ENCODE results near the gene RNF19B.
"Not testable (repeated sequence)": the region's sequence is repeated elsewhere in the genome, so short reads cannot be mapped to it uniquely, and the experiment has no call there.

RNF19B gene

DNA sequence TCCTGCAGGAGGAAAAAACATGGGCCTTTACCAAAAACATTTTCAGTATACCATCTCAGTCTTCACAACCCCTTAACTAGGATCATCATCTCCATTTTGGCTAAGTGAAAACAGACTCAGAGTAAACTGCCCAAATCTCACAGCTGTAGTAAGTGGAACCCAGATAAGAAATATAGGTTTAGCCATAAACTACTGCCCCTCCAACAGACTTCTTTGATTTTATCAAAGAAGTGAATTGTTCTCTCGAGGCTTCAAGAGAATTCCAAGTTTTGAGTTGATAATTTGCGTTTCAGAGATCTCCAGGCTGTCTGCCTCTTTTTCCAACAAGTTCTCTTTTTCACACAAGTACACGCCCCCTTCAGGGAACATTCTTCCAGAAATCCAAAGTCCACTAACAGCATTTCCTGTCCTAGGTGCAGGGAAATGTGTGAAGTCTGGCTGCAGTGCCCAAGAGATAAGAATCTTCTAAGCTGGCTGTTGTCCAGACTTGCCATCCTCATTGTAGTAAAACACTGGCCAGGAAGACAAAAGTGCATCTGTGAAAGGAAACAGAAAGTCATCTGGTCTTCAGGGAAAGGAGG, 30.8 kb downstream of the RNF19B start:
- DNase-seq: no peak

DNA sequence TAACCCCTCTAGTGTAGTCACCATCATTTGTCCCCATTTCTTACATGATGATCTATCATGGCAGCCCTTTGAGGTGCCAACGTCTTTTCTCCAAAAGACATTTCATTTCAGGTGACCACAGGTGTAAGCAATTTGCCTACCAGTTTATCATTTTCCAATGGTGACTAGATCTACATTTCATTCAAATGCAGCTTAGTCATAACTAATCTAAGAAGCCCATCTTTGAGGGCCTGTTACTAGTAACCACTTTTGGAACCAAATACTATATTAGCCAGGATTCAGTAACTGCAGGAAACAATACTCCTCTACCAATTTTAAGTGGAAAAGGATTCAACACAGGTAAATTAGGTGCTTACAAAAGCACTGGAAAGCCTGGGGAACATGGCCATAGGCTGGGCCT, 32.8 kb downstream of the RNF19B start:
- no peak for DNase-seq

DNA sequence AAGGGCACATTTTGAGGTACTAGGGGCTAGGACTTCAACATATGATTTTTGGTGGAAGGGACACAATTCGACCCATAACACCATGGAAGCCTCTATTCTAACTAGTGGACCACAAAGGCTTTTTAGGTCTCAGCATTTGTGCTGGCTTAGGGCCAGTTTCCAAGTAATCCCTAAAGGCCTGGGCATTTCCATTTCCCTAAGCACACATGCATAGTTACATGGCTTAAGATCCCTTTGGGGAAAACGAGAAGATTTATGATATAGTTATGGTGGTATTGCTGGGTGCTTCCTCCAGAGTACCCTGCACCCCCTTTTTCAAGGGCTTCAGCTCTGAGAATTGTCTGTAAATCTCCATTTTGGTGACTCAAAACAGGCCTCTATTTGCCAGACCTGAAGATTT, 35.2 kb downstream of the RNF19B start:
- DNase-seq: no peak

DNA sequence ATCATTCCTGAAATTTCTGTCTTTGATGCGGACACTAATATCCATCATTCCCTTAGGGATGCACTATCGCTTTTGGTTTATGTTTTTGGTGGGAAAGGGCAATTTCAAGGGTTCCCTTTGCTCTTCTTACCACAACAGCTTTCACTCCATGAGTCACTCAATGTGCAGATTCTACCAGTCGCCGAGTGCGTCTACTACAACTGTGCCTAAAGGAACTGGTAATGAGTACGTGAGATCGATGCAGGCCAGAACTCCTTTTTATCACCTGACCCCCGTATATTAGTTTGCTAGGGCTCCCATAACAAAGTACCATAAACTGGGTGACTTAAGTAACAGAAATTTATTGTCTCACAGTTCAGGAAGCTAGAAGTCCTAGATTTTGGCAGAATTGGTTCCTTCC, 35.9 kb downstream of the RNF19B start:
- DNase-seq: no peak

DNA sequence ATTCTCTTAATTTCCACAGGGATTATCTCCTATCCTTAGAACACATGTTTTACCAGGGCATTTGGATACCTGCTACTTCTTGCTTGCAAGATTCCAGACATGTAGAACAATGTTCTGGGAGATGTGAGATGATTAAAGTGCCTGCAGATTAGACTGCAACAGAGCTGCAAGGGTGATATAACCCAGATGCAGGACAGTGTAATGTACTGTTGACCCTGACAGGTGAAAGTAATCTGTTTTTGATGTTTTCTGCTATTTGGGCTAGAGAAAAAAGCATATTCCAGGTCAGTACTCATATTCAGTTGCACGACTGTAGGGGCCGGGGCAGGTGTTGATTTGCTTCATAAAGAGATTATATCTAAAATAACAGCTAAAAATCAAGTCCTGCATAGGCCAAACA, 36.3 kb downstream of the RNF19B start:
- no peak for DNase-seq

DNA sequence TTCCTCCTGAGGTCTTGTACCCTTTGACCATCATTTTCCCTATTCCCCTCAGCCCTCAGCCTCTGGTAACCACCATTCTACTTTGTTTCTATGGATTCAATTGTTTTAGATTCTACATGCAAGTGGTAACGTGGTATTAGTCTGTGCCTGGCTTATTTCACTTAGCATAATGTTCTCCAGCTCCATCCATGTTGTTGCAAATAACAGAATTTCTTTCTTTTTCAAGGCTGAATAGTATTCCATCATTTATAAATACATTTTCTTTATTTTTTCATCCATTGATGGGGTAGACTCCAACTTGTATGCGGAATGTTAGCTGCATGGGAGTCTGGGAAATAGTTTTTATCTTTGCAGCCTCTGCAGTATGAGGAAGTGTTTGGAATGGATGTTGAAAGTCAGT, 37.2 kb downstream of the RNF19B start:
- no peak for DNase-seq

DNA sequence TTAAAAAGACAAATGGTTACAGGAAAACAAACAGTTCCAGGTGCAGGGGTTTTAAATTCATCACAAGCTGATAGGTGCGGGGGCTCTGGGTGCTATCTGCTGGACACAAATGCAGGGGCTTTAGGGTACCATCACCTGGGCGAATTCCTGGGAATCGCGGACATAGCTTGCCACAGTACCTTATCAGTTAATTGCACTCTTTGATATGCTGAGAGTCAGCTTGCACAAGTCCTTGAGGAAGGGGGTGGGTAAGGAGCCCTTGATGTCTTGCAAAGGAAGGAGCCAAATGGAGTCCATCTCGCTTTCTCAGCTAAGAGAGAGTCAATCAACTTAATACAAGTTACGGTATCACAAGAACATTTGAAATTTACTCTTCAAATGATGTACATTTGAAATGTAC, 38.0 kb downstream of the RNF19B start:
- no peak for DNase-seq

DNA sequence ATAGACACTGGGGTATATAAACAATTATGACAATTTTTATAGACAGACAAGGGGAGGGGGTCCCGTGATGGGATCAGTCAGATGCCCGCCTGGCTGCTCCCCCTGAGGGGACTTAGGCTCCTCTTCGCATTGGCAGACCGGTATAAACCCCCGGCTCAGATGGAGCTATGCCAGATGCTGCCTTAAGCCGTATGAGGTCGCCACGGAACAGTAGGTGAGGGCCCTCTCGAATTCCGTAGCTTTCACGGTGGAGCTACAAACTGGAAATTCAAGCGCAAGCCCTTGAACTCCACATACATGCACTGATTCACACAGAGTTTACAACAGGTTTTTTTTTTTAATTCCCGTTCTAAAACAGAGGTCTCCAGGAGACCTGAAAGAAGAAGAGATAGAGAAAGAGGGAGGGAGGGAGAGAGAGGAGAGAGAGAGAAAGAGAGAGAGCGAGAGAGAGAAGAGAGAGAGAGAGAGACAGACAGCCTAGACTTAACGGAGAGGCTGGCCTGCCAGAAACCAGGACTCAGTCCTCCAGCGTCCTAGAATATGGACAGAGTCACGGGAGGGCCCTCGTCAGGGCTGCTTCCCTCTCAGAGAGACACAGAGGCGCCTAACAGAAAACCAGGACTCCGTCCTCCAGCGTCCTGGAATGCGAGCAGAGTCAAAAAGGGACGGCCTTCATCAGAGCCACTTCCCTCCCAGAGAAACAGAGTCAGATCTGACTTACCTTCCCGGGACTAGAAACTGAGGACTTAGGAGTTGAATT, 39.0 kb downstream of the RNF19B start:
- no peak for DNase-seq

DNA sequence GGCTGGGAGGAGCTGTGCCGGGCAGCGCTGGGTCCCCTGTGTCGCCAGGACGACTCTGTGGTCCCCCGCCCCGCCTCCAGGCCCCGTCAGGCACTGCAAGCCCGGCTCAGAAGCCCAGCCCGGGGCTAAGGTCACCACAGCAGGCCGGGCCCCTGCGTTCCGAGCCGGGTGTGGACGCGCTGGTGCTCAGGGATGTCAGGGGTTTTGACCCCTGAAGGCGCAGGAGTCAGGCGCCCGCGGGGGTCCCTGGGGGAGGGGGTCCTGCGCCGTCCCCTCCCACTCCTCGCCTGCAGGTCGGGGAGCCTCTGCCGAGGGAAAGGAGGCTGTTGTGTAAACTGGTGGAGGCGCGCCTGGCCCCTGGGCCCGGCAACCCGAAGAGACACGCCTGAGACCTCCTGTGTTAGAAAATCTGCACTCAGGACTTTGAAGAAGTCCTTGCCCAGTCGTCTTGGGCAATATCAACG, 39.7 kb downstream of the RNF19B start:
- peak in 2 of 56 donors; percentile 7 to 24 for DNase-seq

DNA sequence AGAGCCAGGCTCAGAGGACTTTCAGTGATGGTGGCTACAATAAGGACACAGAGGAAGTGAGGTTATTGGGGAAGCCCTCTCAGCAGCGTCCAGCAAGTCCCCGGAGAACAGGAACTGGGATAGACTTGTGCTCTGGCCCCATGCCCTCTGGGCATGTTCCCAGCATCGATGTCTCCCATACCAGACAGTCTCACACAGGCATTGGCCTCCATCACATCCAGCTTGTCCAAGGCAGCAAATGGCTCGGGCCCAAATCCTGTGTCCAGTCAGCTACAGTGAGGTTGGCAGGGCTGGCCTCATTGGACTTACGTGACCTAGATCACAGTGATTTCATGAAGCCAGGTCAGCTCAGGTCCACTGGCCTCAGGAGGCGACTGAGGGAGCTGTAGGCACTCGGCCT, 43.8 kb downstream of the RNF19B start:
- peak in 2 of 56 donors; percentile 18 to 23 for DNase-seq

DNA sequence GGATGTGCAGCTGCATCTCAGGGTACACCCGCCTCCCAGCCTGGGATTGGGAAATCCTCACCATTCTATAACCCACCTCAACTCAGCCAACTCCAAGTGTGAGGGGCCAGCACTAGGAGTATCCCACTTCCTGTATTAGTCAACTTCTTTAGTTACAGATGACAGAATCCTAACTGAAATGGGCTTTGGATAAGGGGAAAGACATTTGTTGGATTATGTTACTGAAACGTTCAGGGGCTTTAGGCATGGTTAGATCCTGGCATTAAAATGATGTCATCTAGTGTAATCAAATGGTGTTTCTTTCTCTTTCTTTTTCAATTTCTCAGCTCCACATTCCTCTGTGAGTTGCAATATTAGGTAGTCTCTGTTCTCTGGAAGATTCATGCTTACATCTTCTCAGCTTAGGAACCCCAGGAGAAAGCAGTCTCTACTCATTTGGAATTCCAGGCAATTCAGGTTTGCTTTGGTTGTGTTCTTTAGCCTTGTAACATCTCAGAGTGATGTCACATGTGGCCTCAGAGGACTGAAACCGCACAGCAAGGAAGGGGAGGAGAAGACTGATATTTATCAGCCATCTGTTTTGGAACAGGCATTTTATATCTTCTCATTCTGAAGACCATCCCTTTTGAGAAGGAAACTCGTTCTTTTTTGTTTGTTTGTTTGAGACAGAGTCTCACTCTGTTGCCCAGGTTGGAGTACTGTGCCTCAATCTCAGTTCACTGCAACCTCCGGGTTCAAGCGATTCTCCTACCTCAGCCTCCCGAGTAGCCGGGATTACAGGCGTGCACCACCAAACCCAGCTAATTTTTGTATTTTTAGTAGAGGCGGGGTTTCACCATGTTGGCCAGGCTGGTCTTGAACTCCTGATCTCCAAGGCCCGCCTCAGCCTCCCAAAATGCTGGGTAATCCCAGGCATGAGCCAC, 44.5 kb downstream of the RNF19B start:
- DNase-seq: no peak

DNA sequence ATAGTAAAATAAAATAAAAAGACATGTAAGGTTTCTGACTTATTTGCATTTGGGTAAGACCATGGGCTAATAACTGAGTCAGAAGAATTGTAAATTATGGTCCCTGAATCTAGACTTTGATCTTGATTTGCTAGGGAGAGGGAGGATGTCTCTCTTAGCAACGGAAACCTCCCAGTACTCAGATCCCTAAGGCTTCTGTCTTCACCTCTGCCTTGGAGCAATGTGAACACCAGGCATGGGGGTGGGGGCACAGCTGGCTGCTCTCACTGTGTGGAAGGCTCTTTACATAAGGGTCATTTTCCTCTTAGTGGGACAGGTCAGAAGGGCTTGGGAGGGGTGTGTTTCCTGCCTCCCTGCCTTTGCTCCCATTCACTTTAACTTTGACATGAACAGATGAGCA, 46.4 kb downstream of the RNF19B start:
- DNase-seq: no peak

DNA sequence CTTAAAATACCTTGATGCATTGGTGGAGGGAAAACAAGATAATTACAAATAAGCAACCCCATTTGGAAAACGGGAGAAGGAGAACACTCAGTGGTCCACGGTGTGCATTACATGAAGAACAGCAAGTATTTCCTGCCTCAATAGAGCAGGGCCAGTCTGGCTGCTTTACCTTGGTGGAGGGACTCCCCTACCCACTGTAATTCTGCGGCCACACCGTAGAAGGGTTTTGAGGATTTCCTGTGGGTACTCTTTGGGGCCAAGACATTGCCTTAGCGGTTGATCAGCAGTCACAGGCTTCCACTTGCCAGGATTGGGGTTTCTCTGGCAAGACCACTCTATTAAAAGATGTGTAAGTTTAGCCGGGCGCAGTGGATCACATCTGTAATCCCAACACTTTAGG, 47.1 kb downstream of the RNF19B start:
- DNase-seq: no peak

DNA sequence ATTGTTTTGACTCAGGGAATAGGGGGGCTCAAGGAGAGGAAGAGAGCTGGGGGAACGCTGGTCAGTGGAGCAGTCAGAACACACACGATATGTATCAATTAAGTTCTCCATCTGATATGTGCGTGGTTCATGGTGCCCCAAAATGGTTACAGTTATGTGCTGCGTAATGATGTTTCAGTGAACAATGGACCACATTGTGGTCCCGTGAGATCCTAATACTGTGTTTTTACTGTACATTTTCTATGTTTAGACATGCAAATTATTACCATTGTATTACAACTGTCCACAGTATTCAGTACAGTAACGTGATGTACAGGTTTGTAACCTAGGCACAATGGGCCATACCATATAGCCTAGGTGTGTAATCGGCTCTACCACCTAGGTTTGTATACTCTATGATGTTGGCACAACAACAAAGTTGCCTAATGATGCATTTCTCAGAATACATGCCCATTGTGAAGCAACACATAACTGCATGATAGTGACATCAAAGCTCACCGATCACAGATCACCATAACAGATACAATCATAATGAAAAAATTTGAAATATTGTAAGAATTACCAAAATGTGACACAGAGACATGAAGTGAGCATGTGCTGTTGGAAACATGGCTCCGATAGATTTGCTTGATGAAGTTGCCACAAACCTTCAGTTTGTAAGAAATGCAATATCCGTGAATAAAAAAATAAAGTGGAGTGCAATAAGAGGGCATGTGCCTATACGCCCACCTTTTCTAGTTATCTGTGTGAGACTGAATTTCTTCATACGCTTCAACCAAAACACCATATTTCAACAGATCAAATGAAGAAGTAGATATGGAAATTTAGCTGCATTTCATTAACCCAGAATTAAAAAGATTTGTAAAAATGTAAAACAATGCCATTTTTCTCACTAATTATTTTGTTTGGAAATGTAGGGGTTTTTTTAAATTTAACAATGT, 48.6 kb downstream of the RNF19B start:
- no peak for DNase-seq

DNA sequence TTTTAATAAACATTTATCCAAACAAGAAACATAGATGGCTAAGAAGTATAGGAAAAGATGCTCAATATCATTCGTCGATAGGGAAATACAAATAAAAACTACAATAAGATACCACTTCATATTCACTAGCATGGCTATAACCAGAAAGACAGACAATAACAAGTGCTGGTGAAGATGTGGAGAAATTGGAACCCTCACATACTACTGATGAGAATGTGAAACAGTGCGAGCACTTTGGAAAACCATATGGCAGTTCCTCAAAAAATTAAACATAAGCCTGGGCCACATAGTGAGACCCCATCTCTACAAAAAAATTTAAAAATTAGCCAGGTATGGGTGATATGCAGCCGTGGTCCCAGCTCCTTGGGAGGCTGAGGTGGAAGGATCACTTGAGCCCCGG, 54.3 kb downstream of the RNF19B start:
- DNase-seq: no peak

DNA sequence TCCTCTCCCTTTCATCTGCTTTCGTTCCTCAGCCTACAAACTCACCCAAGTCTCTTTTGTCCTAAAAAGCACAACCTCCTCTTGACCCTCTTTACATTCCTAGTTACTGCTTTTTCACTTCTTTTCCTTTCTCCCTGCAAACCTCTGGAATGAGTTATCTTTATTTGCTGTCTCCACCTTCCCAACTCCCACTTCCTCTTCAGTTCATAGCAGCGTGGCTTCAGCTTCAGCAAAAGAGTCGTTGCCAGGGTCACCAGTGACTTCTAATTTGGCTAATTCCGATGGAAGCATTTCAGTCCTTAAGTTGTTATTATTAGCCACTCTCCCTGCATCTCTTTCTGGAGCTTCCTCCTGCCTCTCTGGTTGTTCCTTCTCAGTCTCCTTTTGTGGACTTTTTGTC, 57.2 kb downstream of the RNF19B start:
- no peak for DNase-seq

DNA sequence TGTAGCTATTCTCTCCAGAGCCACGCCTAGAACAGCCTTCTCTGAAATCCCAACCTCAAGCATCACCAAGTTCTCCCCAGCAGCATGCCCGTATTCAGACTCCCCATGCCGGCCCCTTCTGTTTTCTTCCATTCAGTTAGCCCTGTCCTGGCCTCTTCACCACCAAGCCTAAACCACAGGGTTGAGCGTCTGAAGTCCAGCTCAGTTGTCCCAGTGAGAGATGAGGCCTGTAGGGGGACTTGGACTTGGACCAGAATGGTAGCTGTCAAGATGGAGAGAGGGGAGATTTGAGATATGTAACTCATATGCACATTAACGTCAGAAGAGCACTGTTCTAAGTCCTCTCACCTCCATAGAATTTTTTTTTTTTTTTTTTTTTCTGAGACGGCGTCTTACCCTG, 58.0 kb downstream of the RNF19B start:
- no peak for DNase-seq

DNA sequence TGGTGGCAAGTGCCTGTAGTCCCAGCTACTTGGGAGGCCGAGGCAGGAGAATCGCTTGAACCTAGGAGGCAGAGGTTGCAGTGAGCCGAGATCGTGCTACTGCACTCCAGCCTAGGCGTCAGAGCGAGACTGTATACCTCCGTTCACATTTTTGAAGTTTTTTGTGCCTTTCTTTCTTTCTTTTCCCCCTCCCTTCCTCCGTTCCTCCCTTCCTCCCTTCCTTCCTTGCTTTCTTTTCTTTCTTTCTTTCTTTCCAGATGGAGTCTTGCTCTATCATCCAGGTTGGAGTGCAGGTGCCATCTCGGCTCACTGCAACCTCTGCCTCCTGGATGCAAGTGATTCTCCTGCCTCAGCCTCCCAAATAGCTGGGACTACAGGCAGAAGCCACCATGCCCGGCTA, 59.0 kb downstream of the RNF19B start:
- not testable (repeated sequence) for DNase-seq

DNA sequence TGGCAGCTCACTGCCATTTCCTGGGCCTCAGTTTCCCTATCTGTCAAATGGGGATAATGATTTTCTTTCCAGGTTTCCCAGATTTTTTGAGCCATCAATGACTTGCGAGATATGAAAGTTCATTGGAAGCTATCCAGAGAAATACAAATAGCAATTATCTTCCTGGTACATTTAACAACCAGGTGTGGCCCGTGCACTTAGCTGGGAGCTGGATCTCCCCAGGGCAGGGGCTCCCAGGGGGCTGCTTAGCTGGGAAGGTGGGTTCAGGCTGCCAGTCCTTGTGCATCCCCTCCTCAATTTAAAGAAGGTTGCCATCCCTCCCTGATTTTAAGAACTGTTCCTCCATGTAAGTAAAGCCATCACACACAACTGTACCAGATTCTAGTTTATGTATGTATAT, 59.8 kb downstream of the RNF19B start:
- no peak for DNase-seq

DNA sequence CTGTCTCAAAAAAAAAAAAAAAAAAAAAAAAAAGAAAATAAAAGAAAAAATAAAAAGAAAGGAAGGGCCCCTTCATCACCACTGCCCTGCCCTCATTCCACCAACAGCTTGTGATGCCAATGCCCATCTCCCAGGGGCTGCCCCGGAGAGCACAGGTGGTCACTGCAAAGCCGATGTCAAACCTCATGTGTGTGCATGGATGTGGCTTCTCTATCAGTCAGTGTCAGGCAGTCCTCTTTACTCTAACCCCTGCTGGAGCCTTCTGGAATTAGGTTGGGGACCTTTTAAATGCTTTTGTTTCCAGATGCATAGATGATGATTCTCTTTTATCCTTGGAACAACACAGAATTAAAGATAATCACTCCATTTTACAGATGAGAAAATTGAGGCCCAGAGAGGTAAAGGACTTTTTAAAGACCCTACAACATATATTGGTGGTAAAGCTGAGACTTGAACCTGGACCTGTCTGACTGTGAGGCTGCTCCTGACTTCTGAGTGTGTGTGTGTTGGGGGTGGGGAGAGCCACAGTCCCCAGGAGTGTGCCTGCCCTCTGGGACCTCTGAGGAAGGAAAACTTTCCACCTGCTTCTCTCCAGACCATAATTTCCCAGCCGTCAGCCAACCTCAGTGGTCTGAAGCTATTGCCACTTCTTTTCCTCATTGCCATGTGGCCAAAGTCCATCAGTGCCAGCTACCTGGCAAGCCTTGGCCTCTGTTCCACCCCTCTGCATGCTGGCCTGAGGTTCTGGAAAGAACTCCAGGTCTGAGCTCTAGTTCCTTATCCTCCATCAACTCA, 60.4 kb downstream of the RNF19B start:
- no peak for DNase-seq
